KMS-11 (cell line): ENCODE measurements around the gene CLDN9.

Source experiments
- H2AFZ ChIP-seq: fragments of 200-600 bp; sonication (generic); 2 replicates; pipeline ENCODE4 v1.6.1; 2016; ENCODE audit warnings: antibody characterized with exemption, mixed run types, low read depth
- H3K27ac ChIP-seq: fragments of 200-600 bp; sonication (generic); 2 replicates; pipeline ENCODE4 v1.6.1; 2016; ENCODE audit warnings: mild to moderate bottlenecking, mixed run types
- H3K27me3 ChIP-seq: fragments of 200-600 bp; sonication (generic); 2 replicates; pipeline ENCODE4 v1.6.1; 2017; ENCODE audit warnings: mild to moderate bottlenecking, low read depth, mixed run types, moderate library complexity; ENCODE audit not compliant: insufficient read depth
- H3K36me3 ChIP-seq: fragments of 200-600 bp; sonication (generic); 2 replicates; pipeline ENCODE4 v1.6.1; 2017; ENCODE audit warnings: mild to moderate bottlenecking, mixed run types; ENCODE audit not compliant: insufficient read depth
- H3K4me1 ChIP-seq: fragments of 200-600 bp; sonication (generic); 2 replicates; pipeline ENCODE4 v1.6.1; 2016; ENCODE audit warnings: mild to moderate bottlenecking, low read depth, mixed run types; ENCODE audit not compliant: poor library complexity, severe bottlenecking
- H3K4me2 ChIP-seq: fragments of 200-600 bp; sonication (generic); 2 replicates; pipeline ENCODE4 v1.7.0; 2016; ENCODE audit warnings: mild to moderate bottlenecking, mixed run types
- H3K4me3 ChIP-seq: fragments of 200-600 bp; sonication (generic); IDR thresholded peaks from 2 replicates; pipeline ENCODE4 v1.6.1; 2017; ENCODE audit warnings: low read depth, low read length, mixed read lengths; ENCODE audit not compliant: insufficient read depth
- H3K79me2 ChIP-seq: fragments of 200-600 bp; sonication (generic); 2 replicates; pipeline ENCODE4 v1.6.1; 2016; ENCODE audit warnings: low read depth, mixed run types; ENCODE audit not compliant: insufficient read depth
- H3K9ac ChIP-seq: fragments of 200-600 bp; sonication (generic); 2 replicates; pipeline ENCODE4 v1.6.1; 2016; ENCODE audit warnings: mild to moderate bottlenecking, mixed run types
- H4K20me1 ChIP-seq: fragments of 200-600 bp; sonication (generic); 2 replicates; pipeline ENCODE4 v1.6.1; 2016; ENCODE audit warnings: mild to moderate bottlenecking, mixed run types; ENCODE audit not compliant: insufficient read depth
- CTCF ChIP-seq: fragments of 200-600 bp; sonication (generic); conservative IDR thresholded peaks from 2 replicates; pipeline ENCODE4 v1.6.1; 2017; ENCODE audit warnings: low read depth, mild to moderate bottlenecking, antibody characterized with exemption, low read length, moderate library complexity, mixed read lengths

CLDN9 gene

DNA sequence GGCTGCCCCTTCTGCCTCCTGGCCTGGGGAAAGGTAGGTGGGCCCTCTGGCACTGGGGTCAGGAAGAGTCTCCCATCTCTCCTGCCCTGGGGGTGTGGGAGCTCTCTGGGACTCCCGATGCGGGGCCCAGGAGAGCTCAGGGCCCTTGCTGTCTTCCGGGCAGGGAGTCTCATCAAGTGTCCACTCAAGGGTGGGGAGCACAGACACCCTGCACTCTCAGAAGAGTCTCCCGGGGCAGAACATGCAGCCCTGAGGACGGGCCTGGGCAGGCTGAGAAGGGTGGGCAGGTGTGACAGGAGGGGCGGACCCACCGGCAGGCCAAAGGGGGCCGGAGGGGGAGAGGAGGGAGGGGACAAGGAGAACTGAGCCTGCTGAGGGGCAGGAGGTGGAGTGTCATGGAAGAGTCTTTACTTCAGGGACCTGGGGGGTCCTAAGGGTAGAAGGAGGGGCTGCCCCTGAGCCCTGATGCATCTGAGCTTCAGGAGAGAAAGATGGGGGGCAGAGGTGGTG, 24.1 kb upstream of the CLDN9 start:
- Histone ChIP-seq H3K36me3 (no peaks in the 10 kb centered on the region), H3K4me3 (no peak overlapping the region), H4K20me1 (no peaks in the 10 kb centered on the region), H3K9ac (no peak overlapping the region), H3K27me3 (peaks cover 100% of the 10 kb centered on the region), H3K4me1 (peaks cover 13% of the 10 kb centered on the region), H3K27ac (no peak overlapping the region), H3K4me2 (no peak overlapping the region), H3K79me2 (no peaks in the 10 kb centered on the region), H2AFZ (no peak overlapping the region)
- TF ChIP-seq CTCF: no peak

DNA sequence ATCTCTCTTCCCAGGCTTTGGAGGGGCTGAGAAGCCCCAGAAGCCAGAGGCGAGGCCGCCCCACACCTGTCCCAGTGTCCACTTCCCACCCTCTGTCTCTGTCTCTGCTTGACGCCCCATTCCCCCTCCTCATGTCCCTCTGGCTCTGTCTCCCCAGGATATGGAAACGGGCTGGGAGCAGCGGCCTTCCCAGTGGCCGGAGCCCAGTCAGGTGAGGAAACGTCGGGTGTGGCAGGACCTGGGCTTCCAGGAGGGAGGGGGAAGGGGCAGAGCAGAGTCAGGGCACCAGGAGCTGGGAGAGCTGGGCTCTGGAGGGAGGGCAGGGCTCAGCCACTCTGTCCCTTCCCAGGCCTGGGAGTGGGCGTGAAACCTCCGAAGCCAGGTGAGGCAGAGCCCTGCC, 21.8 kb upstream of the CLDN9 start:
- no peak for TF ChIP-seq CTCF
- H2AFZ ChIP-seq: no peak overlapping the region
- H3K9ac ChIP-seq: no peak overlapping the region
- H3K4me2 ChIP-seq: no peak overlapping the region
- no peaks in the 10 kb centered on the region for H4K20me1 ChIP-seq
- no peaks in the 10 kb centered on the region for H3K79me2 ChIP-seq
- H3K36me3 ChIP-seq: no peaks in the 10 kb centered on the region
- no peaks in the 10 kb centered on the region for H3K4me1 ChIP-seq
- no peak overlapping the region for H3K4me3 ChIP-seq
- H3K27me3 ChIP-seq: peaks cover 100% of the 10 kb centered on the region
- H3K27ac ChIP-seq: no peak overlapping the region

- Histone ChIP-seq H3K4me1 (no peaks in the 10 kb centered on the region), H3K4me2 (no peak overlapping the region), H3K27ac (no peak overlapping the region), H3K27me3 (peaks cover 100% of the 10 kb centered on the region), H4K20me1 (no peaks in the 10 kb centered on the region), H3K79me2 (no peaks in the 10 kb centered on the region), H3K36me3 (no peaks in the 10 kb centered on the region), H3K4me3 (no peak overlapping the region), H2AFZ (no peak overlapping the region), H3K9ac (no peak overlapping the region)
- no peak for TF ChIP-seq CTCF
Measured at GRCh38 chr16:2991566-2992261, 21.0 kb upstream of the CLDN9 start.

DNA sequence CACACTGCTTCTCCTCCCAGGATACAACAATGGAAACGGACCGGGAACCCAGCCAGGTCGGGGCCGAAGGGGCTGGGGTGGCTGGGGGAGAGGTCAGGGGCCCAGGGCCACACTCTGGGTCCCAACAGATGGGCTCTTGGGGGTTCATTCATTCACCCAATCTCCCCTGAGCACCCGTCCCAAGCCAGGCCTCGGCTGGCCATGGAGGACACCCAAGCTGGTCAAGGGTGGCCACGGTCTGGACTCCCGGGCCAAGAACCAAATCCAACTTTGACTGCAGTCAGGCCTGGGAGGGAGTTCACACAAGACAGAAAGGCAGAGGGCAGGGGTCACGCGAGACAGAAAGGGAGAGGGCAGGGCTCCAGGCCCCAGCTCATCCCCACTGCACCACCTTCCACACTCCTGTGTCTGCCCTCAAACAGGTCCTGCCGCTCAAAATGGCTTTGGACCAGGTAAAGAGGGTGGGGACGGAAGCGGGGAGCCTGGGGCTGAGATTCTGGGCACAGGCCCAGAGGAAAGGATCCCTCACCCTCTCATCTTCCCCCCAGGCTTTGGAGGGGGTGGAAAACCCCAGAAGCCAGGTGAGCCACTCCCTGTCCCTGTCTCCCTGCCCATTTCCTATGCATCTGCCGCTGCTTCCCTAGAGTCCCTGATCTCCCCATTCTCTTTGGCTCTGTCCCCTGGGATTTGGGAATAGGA, 20.2 kb upstream of the CLDN9 start:
- Histone ChIP-seq H3K4me1 (no peaks in the 10 kb centered on the region), H3K36me3 (no peaks in the 10 kb centered on the region), H3K27me3 (peaks cover 100% of the 10 kb centered on the region), H3K27ac (no peak overlapping the region), H3K4me2 (no peak overlapping the region), H4K20me1 (no peaks in the 10 kb centered on the region), H2AFZ (no peak overlapping the region), H3K9ac (no peak overlapping the region), H3K4me3 (no peak overlapping the region), H3K79me2 (no peaks in the 10 kb centered on the region)
- no peak for TF ChIP-seq CTCF
